Esophagus (tissue), 2 donors: Measurements from ENCODE around the gene NDC1. TPM values are rescaled to one million over a fixed set of nuclear protein-coding genes. Genes with fewer than 3 reads are reported as not detected.
"Not testable (repeated sequence)": the region's sequence is repeated elsewhere in the genome, so short reads cannot be mapped to it uniquely, and the experiment has no call there.

ENCODE experiments used
- H3K27ac ChIP-seq, 2 donors: one replicate each; pipeline ENCODE4 v1.5.1; 2013; ENCODE audit warnings: low read depth in 2 of 2, mild to moderate bottlenecking in 2 of 2, inconsistent platforms in 1 of 2, low read length in 1 of 2, moderate library complexity in 1 of 2
- H3K27me3 ChIP-seq, 2 donors: one replicate each; pipeline ENCODE4 v1.6.1; 2013; ENCODE audit warnings: low read length in 2 of 2, control low read depth in 1 of 2, mild to moderate bottlenecking in 1 of 2; ENCODE audit not compliant: insufficient read depth in 2 of 2, control insufficient read depth in 1 of 2
- H3K36me3 ChIP-seq, 2 donors: one replicate each; pipeline ENCODE4 v1.6.1; 2013; ENCODE audit warnings: low read length in 1 of 2; ENCODE audit not compliant: control insufficient read depth in 2 of 2, insufficient read depth in 2 of 2
- H3K4me1 ChIP-seq, 2 donors: one replicate each; pipeline ENCODE4 v1.6.1; 2013; ENCODE audit warnings: low read length in 1 of 2; ENCODE audit not compliant: control insufficient read depth in 2 of 2, insufficient read depth in 2 of 2
- H3K4me3 ChIP-seq, 2 donors: one replicate each; pipeline ENCODE4 v1.5.1; 2013; ENCODE audit warnings: low read length in 2 of 2, mild to moderate bottlenecking in 2 of 2, low read depth in 1 of 2, moderate library complexity in 1 of 2
- H3K9me3 ChIP-seq, 2 donors: one replicate each; pipeline ENCODE4 v1.6.1; 2013; ENCODE audit warnings: mild to moderate bottlenecking in 2 of 2, low read depth in 1 of 2, low read length in 1 of 2, moderate library complexity in 1 of 2; ENCODE audit not compliant: control insufficient read depth in 2 of 2, insufficient read depth in 1 of 2
- WGBS, 2 donors: extraction: QIAGEN DNeasy Blood & Tissue Kit; methylation state at CpG; one replicate each; pipeline ENCODE4 v1.1.7; 2013; 5-methylcytosine and 5-hydroxymethylcytosine counted together
- polyA plus RNA-seq, 2 donors: library from polyadenylated mRNA; stranded (reverse); fragments of 200-250 nt; gene quantifications; one replicate each; pipeline ENCODE4 v1.2.3, GENCODE V29; 2013
- donor health status: healthy with polysubstance abuse.
- donor health status: Bipolar disorder and iron deficiency.

Gene NDC1
- polyA plus RNA-seq, 2 donors, result 4.9 to 7.1 TPM

GRCh38 chr1:53777272-53777671 is 60.8 kb downstream of the NDC1 start:
- Histone ChIP-seq H3K27ac (no peak overlapping the region), H3K27me3 (no peaks in the 10 kb centered on the region), H3K9me3 (no peaks in the 10 kb centered on the region), H3K36me3 (peaks cover 0 to 4% of the 10 kb centered on the region in 2 donors), H3K4me3 (no peak overlapping the region), H3K4me1 (no peaks in the 10 kb centered on the region)
- 40 to 95% methylated on average over 1 of the region's 1 CpG for WGBS, 2 donors

DNA sequence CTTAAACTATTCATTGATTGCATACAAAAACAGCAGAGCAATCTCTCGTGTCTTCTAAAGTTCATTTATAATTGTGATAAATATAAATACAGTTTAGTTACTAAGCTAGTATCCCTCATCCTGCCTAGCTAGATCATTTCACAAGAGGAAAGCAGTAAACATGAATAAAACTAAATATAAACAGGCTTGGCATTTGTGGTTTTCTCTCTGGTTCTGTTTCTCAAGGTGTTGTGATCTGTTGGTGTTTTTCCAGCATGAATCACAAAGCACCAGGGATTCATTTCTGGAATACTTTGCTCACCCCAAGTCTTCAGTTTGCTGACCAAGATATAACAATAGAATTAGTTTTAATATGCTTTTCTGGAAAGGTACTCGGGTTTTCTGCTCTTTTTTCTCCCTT is 66.4 kb downstream of the NDC1 start:
- Histone ChIP-seq H3K27me3 (no peaks in the 10 kb centered on the region), H3K36me3 (peaks cover 0 to 1% of the 10 kb centered on the region in 2 donors), H3K4me3 (no peak overlapping the region), H3K4me1 (no peaks in the 10 kb centered on the region), H3K27ac (no peak overlapping the region), H3K9me3 (no peaks in the 10 kb centered on the region)
- 77 to 93% methylated on average over 2 of the region's 2 CpGs for WGBS, 2 donors

DNA sequence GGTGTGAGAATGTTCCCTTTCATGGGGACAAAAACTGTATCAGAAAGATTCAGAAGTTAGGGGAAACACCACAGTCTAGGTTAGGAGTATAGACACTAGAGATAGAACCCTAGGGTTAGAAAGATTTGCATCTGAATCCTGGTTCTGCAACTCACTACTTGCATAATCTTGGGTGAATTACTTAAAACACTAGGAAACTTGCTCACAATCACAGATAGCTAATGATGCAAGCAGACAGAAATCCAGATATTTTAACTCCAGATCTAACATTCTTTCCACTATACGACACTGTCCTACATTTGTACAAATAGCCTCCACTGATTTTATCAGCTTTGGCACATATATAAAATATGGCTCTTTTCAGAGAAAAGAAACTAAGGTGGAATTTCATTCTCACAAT is 68.3 kb downstream of the NDC1 start:
- Histone ChIP-seq H3K27ac (no peak overlapping the region), H3K9me3 (no peaks in the 10 kb centered on the region), H3K4me3 (no peak overlapping the region), H3K27me3 (no peaks in the 10 kb centered on the region), H3K4me1 (no peaks in the 10 kb centered on the region), H3K36me3 (peaks cover 0 to 1% of the 10 kb centered on the region in 2 donors)
- 97 to 100% methylated on average over 1 of the region's 1 CpG for WGBS, 2 donors

DNA sequence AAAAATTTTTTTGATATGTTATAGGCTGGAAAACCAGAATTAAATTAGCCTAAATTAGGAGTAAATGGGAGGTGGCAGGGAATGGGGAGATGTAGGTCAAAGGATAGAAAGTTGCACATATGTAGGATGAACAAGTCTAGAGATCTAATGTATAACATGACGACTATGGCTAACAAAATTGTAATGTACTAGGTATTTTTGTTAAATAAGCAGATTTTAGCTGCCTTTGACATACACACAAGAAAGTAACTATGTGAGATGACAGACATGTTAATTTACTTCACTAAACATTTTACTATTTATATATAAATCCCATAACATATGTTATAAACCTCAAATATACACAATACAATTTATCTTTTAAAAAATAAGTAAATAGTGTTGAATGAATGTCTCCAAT is 68.9 kb downstream of the NDC1 start:
- 96 to 97% methylated on average over 1 of the region's 1 CpG for WGBS, 2 donors
- H3K9me3 ChIP-seq, result no peaks in the 10 kb centered on the region
- no peak overlapping the region for H3K4me3 ChIP-seq
- H3K27me3 ChIP-seq, result no peaks in the 10 kb centered on the region
- no peaks in the 10 kb centered on the region for H3K4me1 ChIP-seq
- peaks cover 0 to 1% of the 10 kb centered on the region in 2 donors for H3K36me3 ChIP-seq
- H3K27ac ChIP-seq, result no peak overlapping the region

GRCh38 chr1:53766831-53767405 is 71.2 kb downstream of the NDC1 start:
- H3K36me3 ChIP-seq, result peaks cover 0 to 3% of the 10 kb centered on the region in 2 donors
- H3K9me3 ChIP-seq, result no peaks in the 10 kb centered on the region
- H3K27ac ChIP-seq, result no peak overlapping the region
- no peaks in the 10 kb centered on the region for H3K4me1 ChIP-seq
- H3K4me3 ChIP-seq, result no peak overlapping the region
- H3K27me3 ChIP-seq, result no peaks in the 10 kb centered on the region
- WGBS, 2 donors, result 20 to 25% methylated on average over 3 of the region's 3 CpGs

- Histone ChIP-seq H3K27ac (no peak overlapping the region), H3K36me3 (peaks cover 0 to 3% of the 10 kb centered on the region in 2 donors), H3K9me3 (no peaks in the 10 kb centered on the region), H3K4me1 (no peaks in the 10 kb centered on the region), H3K27me3 (no peaks in the 10 kb centered on the region), H3K4me3 (no peak overlapping the region)
- 78 to 83% methylated on average over 3 of the region's 3 CpGs for WGBS, 2 donors
These were observed 71.8 kb downstream of the NDC1 start for GRCh38 chr1:53766194-53766742.

DNA sequence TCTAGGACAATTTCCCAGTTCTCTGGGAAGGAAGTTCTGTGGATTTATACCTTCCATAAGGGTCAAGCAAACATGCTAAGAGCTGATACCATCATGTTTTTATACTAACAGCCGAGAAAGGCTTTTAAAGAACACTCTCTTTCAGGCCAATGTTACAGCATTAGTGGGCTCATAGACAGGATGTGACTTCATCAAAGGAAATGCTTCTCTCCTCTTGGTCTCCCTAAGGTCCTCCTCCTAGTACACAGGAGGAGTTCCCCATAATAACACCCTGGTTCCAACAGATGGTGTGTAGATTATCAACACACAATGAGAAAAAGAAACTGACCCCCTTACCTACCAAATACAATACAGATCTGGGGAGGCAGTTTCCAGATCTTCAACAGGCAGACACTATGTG is 72.4 kb downstream of the NDC1 start:
- WGBS, 2 donors, result 79 to 90% methylated on average over 1 of the region's 1 CpG
- Histone ChIP-seq H3K4me3 (no peak overlapping the region), H3K4me1 (no peaks in the 10 kb centered on the region), H3K27me3 (no peaks in the 10 kb centered on the region), H3K9me3 (no peaks in the 10 kb centered on the region), H3K27ac (no peak overlapping the region), H3K36me3 (peaks cover 0 to 3% of the 10 kb centered on the region in 2 donors)

DNA sequence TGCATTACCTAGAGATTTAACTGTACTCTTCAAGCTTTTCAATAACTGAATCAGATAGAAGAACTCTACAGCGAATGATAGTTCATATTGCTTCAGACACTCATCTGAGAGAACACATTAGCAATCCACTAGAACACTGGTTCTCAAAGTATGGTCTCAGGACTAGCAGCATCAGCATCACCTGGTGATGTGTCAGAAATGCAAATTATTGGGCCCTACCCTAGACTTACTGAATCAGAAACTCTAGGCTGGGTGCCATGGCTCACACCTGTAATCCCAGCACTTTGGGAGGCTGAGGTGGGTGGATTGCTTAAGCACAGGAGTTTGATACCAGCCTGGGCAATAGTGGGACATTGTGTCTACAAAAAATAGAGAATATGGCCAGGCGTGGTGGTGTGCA is 74.2 kb downstream of the NDC1 start:
- WGBS, 2 donors, result 93 to 95% methylated on average over 2 of the region's 2 CpGs

DNA sequence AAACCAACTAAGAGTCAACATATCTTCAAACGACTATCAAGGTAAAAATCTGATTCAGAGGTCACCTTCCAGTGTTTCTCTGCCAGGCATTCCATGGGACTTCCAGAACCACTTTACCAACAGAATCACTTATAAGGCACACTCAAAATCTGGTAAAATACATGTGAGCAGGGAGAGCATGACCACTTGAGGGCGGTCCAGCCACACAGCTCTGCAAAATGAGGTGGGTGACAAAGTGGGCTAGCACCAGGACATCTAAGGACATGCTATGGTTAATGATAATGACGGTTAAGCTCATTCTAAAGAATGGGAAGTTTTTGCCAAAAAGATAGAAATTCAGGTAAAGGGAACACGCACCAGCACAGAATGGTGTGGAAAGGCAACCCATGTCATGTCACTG is 74.6 kb downstream of the NDC1 start:
- H3K36me3 ChIP-seq, result peaks cover 0 to 3% of the 10 kb centered on the region in 2 donors
- no peaks in the 10 kb centered on the region for H3K27me3 ChIP-seq
- 91 to 95% methylated on average over 4 of the region's 4 CpGs for WGBS, 2 donors
- no peaks in the 10 kb centered on the region for H3K4me1 ChIP-seq
- no peak overlapping the region for H3K4me3 ChIP-seq
- no peak overlapping the region for H3K27ac ChIP-seq
- H3K9me3 ChIP-seq, result no peaks in the 10 kb centered on the region

More for the DNA sequence above, 74.2 kb downstream of the NDC1 start:
- Histone ChIP-seq H3K27me3 (no peaks in the 10 kb centered on the region), H3K36me3 (peaks cover 0 to 3% of the 10 kb centered on the region in 2 donors), H3K4me3 (no peak overlapping the region), H3K4me1 (no peaks in the 10 kb centered on the region), H3K27ac (no peak overlapping the region), H3K9me3 (no peaks in the 10 kb centered on the region)

GRCh38 chr1:53760497-53760896 is 77.6 kb downstream of the NDC1 start:
- H3K4me1 ChIP-seq, H3K36me3 ChIP-seq, H3K4me3 ChIP-seq, H3K27ac ChIP-seq, H3K27me3 ChIP-seq, H3K9me3 ChIP-seq: not testable (repeated sequence)
- 86 to 89% methylated on average over 7 of the region's 7 CpGs for WGBS, 2 donors
